MCF 10A (cell line): Measurements from ENCODE around the gene CRTC1. TPM values are rescaled to one million over a fixed set of nuclear protein-coding genes. Genes with fewer than 3 reads are reported as not detected.

Experiments used
- BruUV-seq: library from RNA; stranded (reverse); fragments of 400-500 nt; replicated peaks from 2 replicates; lab custom pipeline; 2021; lab: Mats Ljungman, UMichigan
- CTCF ChIA-PET: fragments of 300-600 bp; sonication (Branson Sonifier 250); formaldehyde crosslinking; extraction: SDS; loops from one replicate; lab custom pipeline; 2021; ENCODE audit warnings: antibody characterized with exemption, inconsistent platforms; lab: Yijun Ruan, JAX
- POLR2A ChIA-PET: fragments of 300-600, 350-650 bp; sonication (Branson Sonifier 250); formaldehyde crosslinking; extraction: SDS; loops from one replicate; lab custom pipeline; 2020; ENCODE audit warnings: antibody characterized with exemption, inconsistent platforms; lab: Yijun Ruan, JAX
- DNase-seq: peaks from one replicate; pipeline ENCODE4 v3.0.0-alpha.2; 2018; ENCODE audit not compliant: unreplicated experiment
- H3K27ac Mint-ChIP-seq: one replicate; pipeline ENCODE4 v1.8.0; 2022; ENCODE audit warnings: mild to moderate bottlenecking, low read depth, mixed read lengths; ENCODE audit not compliant: unreplicated experiment
- H3K27me3 Mint-ChIP-seq: one replicate; pipeline ENCODE4 v1.8.0; 2022; ENCODE audit warnings: mixed read lengths; ENCODE audit not compliant: insufficient read depth, unreplicated experiment
- H3K36me3 Mint-ChIP-seq: one replicate; pipeline ENCODE4 v1.8.0; 2022; ENCODE audit warnings: mild to moderate bottlenecking, moderate library complexity, mixed read lengths; ENCODE audit not compliant: insufficient read depth, unreplicated experiment
- H3K4me1 Mint-ChIP-seq: one replicate; pipeline ENCODE4 v1.8.0; 2022; ENCODE audit warnings: mixed read lengths; ENCODE audit not compliant: insufficient read depth, unreplicated experiment
- H3K4me3 Mint-ChIP-seq: one replicate; pipeline ENCODE4 v1.8.0; 2022; ENCODE audit warnings: mild to moderate bottlenecking, moderate library complexity, mixed read lengths; ENCODE audit not compliant: unreplicated experiment
- H3K9me3 Mint-ChIP-seq: one replicate; pipeline ENCODE4 v1.8.0; 2022; ENCODE audit warnings: mixed read lengths; ENCODE audit not compliant: unreplicated experiment
- CTCF ChIP-seq: fragments of 200-600 bp; IDR thresholded peaks from one replicate; pipeline ENCODE4 v1.8.0; 2022; ENCODE audit warnings: antibody characterized with exemption, mild to moderate bottlenecking; ENCODE audit not compliant: unreplicated experiment
- intact Hi-C: fragments of 100-400 bp; cut with micrococcal nuclease; formaldehyde crosslinking; loops from 2 replicates; pipeline ENCODE4 v1.14.1; 2022
- total RNA-seq: library from RNA; stranded (reverse); gene quantifications from 2 replicates; pipeline ENCODE4 v1.2.3, GENCODE V29; 2022

CRTC1 gene
- total RNA-seq, 1 experiment from 2014 or later, result 11.1 TPM

- intact Hi-C loops, result no loop called here
Observed at GRCh38 chr19:18776736-18777135, 93.3 kb downstream of the CRTC1 start.

GRCh38 chr19:18777301-18778075 lies 94.0 kb downstream of the CRTC1 start:
- H3K9me3 Mint-ChIP-seq, result no peaks in the 10 kb centered on the region
- ChIA-PET POLR2A (no interaction called here), CTCF (interaction anchor here (1.0 to 1.1 kb wide), 2 partner anchors 9 to 70 kb away, joined by 3 read pairs; no protein-coding TSS in a partner anchor)
- H3K4me1 Mint-ChIP-seq, result peaks cover 9% of the 10 kb centered on the region
- no peak overlapping the region for H3K4me3 Mint-ChIP-seq
- BruUV-seq, result no TSS peak
- DNase-seq, result no peak
- no peak overlapping the region for H3K27ac Mint-ChIP-seq
- H3K36me3 Mint-ChIP-seq, result peaks cover 3% of the 10 kb centered on the region
- TF ChIP-seq CTCF, result no peak
- no peaks in the 10 kb centered on the region for H3K27me3 Mint-ChIP-seq
- intact Hi-C loops, result no loop called here

More at GRCh38 chr19:18776736-18777135, 93.3 kb downstream of the CRTC1 start:
- ChIA-PET CTCF (interaction anchor here (1.1 to 1.4 kb wide), 2 partner anchors 70 to 71 kb away, joined by 3 to 4 read pairs; no protein-coding TSS in a partner anchor), POLR2A (no interaction called here)
- H3K27ac Mint-ChIP-seq, result no peak overlapping the region
- DNase-seq, result peak; percentile 39
- peaks cover 12% of the 10 kb centered on the region for H3K4me1 Mint-ChIP-seq
- no peaks in the 10 kb centered on the region for H3K9me3 Mint-ChIP-seq
- no TSS peak for BruUV-seq
- no peak overlapping the region for H3K4me3 Mint-ChIP-seq
- H3K36me3 Mint-ChIP-seq, result peaks cover 5% of the 10 kb centered on the region
- TF ChIP-seq CTCF, result no peak
- H3K27me3 Mint-ChIP-seq, result no peaks in the 10 kb centered on the region

- ChIA-PET POLR2A (no interaction called here), CTCF (interaction anchor here (1.0 kb wide), 1 partner anchor 8 kb away, joined by 3 read pairs; no protein-coding TSS in a partner anchor)
- Mint-ChIP-seq H3K9me3 (no peaks in the 10 kb centered on the region), H3K36me3 (no peaks in the 10 kb centered on the region), H3K27me3 (no peaks in the 10 kb centered on the region), H3K4me1 (peaks cover 4% of the 10 kb centered on the region), H3K27ac (no peak overlapping the region), H3K4me3 (no peak overlapping the region)
- no TSS peak for BruUV-seq
- no peak for DNase-seq
- intact Hi-C loops, result no loop called here
- no peak for TF ChIP-seq CTCF
Observed at GRCh38 chr19:18778076-18778389, 94.6 kb downstream of the CRTC1 start.

GRCh38 chr19:18778826-18779495 lies 95.5 kb downstream of the CRTC1 start:
- no peaks in the 10 kb centered on the region for H3K36me3 Mint-ChIP-seq
- intact Hi-C loops, result no loop called here
- H3K27me3 Mint-ChIP-seq, result no peaks in the 10 kb centered on the region
- no peaks in the 10 kb centered on the region for H3K9me3 Mint-ChIP-seq
- no peak for TF ChIP-seq CTCF
- ChIA-PET POLR2A (interaction anchor here (0.7 kb wide), 1 partner anchor 11 kb away, joined by 3 read pairs; no protein-coding TSS in a partner anchor), CTCF (interaction anchor here (0.6 kb wide), 1 partner anchor 64 kb away, joined by 3 read pairs; no protein-coding TSS in a partner anchor)
- BruUV-seq, result no TSS peak
- H3K27ac Mint-ChIP-seq, result no peak overlapping the region
- H3K4me1 Mint-ChIP-seq, result no peaks in the 10 kb centered on the region
- H3K4me3 Mint-ChIP-seq, result no peak overlapping the region
- no peak for DNase-seq
